H1 (cell line): ENCODE data around the gene NT5DC1. TPM values are rescaled to one million over a fixed set of nuclear protein-coding genes. Genes with fewer than 3 reads are reported as not detected.

ENCODE experiments used
- CEBPB ChIP-seq: IDR thresholded peaks from 2 replicates; pipeline ENCODE4 v1.6.1; 2012; ENCODE audit warnings: low read depth, low read length
- CTBP2 ChIP-seq: IDR thresholded peaks from 2 replicates; pipeline ENCODE4 v1.7.0; 2011; ENCODE audit warnings: borderline replicate concordance, mild to moderate bottlenecking, moderate library complexity, mixed read lengths, low read length; ENCODE audit not compliant: insufficient read depth, insufficient read length
- EP300 ChIP-seq, 2 experiments: IDR thresholded peaks; 1 replicate in 1 of 2; 2 replicates in 1 of 2; pipeline ENCODE4 v1.6.1; 2011 to 2012; ENCODE audit warnings: low read depth in 2 of 2, low read length in 2 of 2, mild to moderate bottlenecking in 2 of 2, borderline replicate concordance in 1 of 2, inconsistent platforms in 1 of 2, moderate library complexity in 1 of 2
- KDM1A ChIP-seq: fragments of 200-600, 300-600 bp; sonication (generic); IDR thresholded peaks from 2 replicates; pipeline ENCODE4 v1.7.1; 2016; ENCODE audit warnings: mild to moderate bottlenecking, low read length, borderline replicate concordance
- NRF1 ChIP-seq: IDR thresholded peaks from 2 replicates; pipeline ENCODE4 v1.6.1; 2011; ENCODE audit warnings: mild to moderate bottlenecking, low read depth, low read length, improper control_type of control experiment
- SP2 ChIP-seq: IDR thresholded peaks from 2 replicates; pipeline ENCODE4 v1.6.1; 2012; ENCODE audit warnings: mild to moderate bottlenecking, low read length, inconsistent platforms
- polyA plus RNA-seq, 7 experiments: library from polyadenylated mRNA; depleted of rRNA in 3 of 7; stranded (reverse) in 5 of 7; unstranded in 2 of 7; fragments of >200 nt in 5 of 7; fragments of 200-250 nt in 2 of 7; gene quantifications; 1 replicate in 5 of 7; 2 replicates in 1 of 7; 4 replicates in 1 of 7; pipeline versions ENCODE4 v1.2.1 to v1.2.3, GENCODE V29; 2011 to 2013; ENCODE audit warnings: missing spikeins in 2 of 7, mixed read lengths in 2 of 7
- total RNA-seq: library from RNA; stranded (reverse); fragmentation: NEBNext Ultra II Directional; extraction: Animal tissue kit (Norgen Biotek cat#: 25700); gene quantifications from 2 replicates; pipeline ENCODE4 v1.2.1, GENCODE V29; 2021

The NT5DC1 gene
- total and polyA plus RNA-seq, 2 of the 8 experiments (the other 6 are each of a cell fraction or from before 2014, with no cell fraction given), result 25.3 to 72.7 TPM

GRCh38 chr6:116221067-116221466 lies 120.4 kb downstream of the NT5DC1 start (continued):
- TF ChIP-seq CTBP2 (no peak), EP300 (IDR thresholded peaks at IDR 0.05; ENCODE audit: borderline replicate concordance in 1 of 2, low read depth in 2 of 2, low read length in 2 of 2) (no peak), NRF1 (no peak), SP2 (no peak), CEBPB (no peak), KDM1A (no peak)
